Measurements from ENCODE around the gene TMEM167B.
A peak's percentile ranks its signal among the peaks of the same experiment; 100 is the strongest.

The TMEM167B gene

DNA sequence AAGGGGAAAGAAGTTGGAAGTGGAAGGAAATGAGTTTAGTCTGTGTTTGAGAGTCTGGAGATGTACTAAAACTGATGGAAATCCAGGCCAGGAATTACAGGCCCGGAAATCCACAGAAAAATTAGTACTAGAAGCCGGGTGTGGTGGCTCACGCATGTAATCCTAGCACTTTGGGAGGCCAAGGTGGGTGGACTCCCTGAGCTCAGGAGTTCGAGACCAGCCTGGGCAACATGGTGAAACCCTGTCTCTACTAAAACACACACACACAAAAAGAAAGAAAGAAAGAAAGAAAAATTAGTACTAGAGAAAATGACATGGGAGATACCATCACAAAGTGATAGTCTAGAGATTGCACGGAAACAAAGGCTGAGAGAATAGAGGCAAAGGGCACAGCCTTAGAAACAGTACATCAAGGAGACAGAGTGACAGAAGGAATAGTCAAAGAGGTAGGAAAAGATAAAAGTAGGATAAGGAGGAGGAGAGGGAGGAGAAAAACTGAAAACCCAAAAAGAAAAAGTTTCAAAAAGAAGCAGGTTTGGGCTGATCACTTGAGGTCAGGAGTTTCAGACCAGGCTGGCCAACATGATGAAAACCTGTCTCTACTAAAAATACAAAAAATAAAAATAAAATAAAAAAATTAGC, 10.0 kb upstream of the TMEM167B start:
- no peak for TF ChIP-seq CTCF (IDR thresholded peaks at IDR 0.05; ENCODE audit: low read depth, low read length)
- no peak overlapping the region for H3K4me3 ChIP-seq (replicated peaks in 1 of 2; ENCODE audit: low read depth in 2 of 2, low read length in 2 of 2)

DNA sequence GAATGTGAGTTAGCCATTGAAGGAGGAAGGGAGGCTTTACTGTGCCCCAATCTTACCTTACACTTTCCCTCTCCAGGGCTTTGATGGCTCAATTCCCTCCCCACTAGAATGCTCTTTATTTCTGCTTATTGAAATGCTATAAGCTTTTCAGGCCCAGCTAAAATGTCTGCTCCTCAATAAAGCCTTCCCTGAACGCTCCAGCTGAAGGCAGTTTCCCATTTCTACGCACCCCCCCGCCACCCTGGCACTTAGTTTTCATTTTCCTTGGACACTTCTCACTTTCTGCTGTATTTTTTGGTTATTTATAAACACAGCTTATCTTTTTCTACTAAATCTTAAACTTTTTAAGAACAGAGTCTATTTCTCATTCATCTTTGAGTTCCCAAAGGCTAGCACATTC, 7.1 kb upstream of the TMEM167B start:
- TF ChIP-seq CTCF (IDR thresholded peaks at IDR 0.05; ENCODE audit: low read depth, low read length): no peak
- no peak overlapping the region for H3K4me3 ChIP-seq (replicated peaks in 1 of 2; ENCODE audit: low read depth in 2 of 2, low read length in 2 of 2)
- no peak for DNase-seq (ENCODE audit: low read depth in 2 of 2)

More for the DNA sequence above, 10.0 kb upstream of the TMEM167B start:
- no peak for DNase-seq (ENCODE audit: low read depth in 2 of 2)

DNA sequence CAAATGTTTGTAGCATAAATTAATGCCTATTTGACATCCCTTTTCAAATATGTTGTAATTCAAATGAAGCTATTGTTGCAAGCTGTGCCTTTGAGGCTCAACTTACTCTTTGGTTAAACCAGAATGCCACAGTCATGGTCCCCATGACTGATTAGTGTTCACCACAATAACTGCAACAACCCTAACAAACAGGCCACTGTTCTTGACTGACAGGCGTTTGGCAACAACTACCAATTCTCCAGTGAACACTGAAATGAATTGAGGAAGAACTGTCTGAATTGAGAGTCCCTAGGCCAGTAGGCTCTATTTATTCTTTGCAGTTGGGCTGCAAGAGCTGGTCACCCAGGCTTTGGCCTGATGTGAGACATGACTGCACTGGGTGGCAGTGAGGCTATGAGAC, 6.6 kb upstream of the TMEM167B start:
- no peak overlapping the region for H3K4me3 ChIP-seq (replicated peaks in 1 of 2; ENCODE audit: low read depth in 2 of 2, low read length in 2 of 2)
- DNase-seq (ENCODE audit: low read depth in 2 of 2): no peak
- no peak for TF ChIP-seq CTCF (IDR thresholded peaks at IDR 0.05; ENCODE audit: low read depth, low read length)

DNA sequence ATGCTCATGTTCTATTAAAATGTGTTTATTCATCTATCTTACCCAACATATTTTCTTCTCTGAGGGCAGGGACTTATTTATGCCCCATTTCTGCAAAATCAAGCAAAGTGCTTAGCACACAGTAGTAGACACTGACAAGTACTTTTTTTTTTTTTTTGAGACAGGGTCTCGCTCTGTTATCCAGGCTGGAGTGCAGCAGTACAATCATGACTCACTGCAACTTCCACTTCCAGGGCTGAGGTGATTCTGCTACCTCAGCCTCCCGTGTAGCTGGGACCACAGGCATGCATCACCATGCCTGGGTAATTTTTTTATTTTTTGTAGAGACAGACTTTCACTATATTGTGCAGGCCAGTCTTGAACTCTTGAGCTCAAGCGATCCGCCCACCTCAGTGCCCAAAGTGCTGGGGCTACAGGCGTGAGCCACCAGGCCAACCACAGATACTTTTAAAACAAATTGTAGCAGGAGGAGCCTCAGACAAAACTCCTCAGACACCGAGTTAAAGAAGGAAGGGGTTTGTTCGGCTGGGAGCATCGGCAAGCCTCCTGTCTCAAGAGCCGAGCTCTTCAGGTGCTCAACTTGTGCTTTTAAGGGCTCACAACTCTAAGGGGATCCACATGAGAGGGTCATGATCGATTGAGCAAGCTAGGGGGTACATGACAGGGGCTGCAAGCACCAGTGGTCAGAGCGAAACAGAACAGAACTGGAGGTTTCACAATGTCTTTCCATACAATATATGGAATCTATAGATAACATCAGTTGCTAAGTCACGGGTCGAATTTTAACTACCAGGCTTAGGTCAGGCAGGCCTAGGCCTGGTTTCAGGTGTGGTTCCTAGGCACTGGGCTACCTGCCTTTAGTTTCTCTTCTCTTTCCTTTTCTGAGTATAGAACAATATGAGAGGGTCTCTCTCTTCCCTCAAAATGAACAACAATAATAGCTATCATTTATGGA, 5.7 kb upstream of the TMEM167B start:
- no peak for DNase-seq (ENCODE audit: low read depth in 2 of 2)
- no peak for TF ChIP-seq CTCF (IDR thresholded peaks at IDR 0.05; ENCODE audit: low read depth, low read length)
- no peak overlapping the region for H3K4me3 ChIP-seq (replicated peaks in 1 of 2; ENCODE audit: low read depth in 2 of 2, low read length in 2 of 2)

DNA sequence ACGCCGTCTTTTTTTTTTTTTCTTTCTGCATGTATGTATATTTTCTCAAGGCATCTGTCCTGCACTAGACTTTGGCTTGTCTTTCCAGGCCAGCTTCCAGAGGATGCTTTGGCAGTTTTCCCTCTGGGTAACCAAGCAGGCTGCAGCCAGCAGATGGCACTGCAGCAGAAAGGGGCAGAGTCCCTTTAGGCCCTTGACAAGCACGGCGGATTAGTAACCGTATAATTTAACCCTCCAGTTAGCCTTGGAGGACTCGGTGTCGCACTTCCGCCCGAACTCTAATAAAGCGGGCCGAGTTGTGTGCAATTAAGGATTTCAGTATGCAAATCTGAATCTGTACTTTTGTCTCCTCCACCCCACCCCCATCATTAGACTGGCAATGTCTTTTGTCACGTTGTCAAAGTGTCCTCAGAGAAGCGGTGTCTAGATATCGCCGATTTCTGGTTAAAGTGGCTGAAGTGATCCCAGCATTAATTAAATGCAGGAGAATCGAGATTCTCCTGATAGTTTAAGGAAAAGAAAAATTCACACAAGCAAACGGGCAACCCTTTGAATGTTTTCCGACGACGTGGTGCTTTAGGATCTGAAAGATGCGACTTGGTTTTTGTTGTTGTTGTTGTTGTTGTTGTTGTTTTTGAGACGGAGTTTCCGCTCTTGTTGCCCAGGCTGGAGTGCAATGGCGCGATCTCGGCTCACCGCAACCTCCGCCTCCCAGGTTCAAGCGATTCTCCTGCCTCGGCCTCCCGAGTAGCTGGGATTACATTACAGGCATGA, 1.1 kb upstream of the TMEM167B start:
- no peak overlapping the region for H3K4me3 ChIP-seq (replicated peaks in 1 of 2; ENCODE audit: low read depth in 2 of 2, low read length in 2 of 2)
- peak; percentile 62 for TF ChIP-seq CTCF (IDR thresholded peaks at IDR 0.05; ENCODE audit: low read depth, low read length)
- peak; percentile 14 to 61 for DNase-seq (ENCODE audit: low read depth in 2 of 2)

- H3K4me3 ChIP-seq (replicated peaks in 1 of 2; ENCODE audit: low read depth in 2 of 2, low read length in 2 of 2): peak overlapping the region; percentile 82 to 88
- TF ChIP-seq CTCF (IDR thresholded peaks at IDR 0.05; ENCODE audit: low read depth, low read length): no peak
- DNase-seq (ENCODE audit: low read depth in 2 of 2): peak; percentile 67 to 74
These were observed 694 bp downstream of the TMEM167B start for GRCh38 chr1:109091078-109091838.
